ENCODE measurements around the gene FCMR.
"Not testable (repeated sequence)": the region's sequence is repeated elsewhere in the genome, so short reads cannot be mapped to it uniquely, and the experiment has no call there.

Gene FCMR

GRCh38 chr1:206940588-206940936 lies 18.8 kb upstream of the FCMR start:
- no peak for TF ChIP-seq ZNF274 (IDR thresholded peaks at IDR 0.05; ENCODE audit: low read depth, low read length)
- H3K4me3 ChIP-seq (ENCODE audit: low read length) = no peak overlapping the region

GRCh38 chr1:206939841-206940587 lies 18.3 kb upstream of the FCMR start:
- no peak for TF ChIP-seq ZNF274 (IDR thresholded peaks at IDR 0.05; ENCODE audit: low read depth, low read length)

GRCh38 chr1:206939131-206939530 lies 17.4 kb upstream of the FCMR start:
- no peak for TF ChIP-seq ZNF274 (IDR thresholded peaks at IDR 0.05; ENCODE audit: low read depth, low read length)
- no peak overlapping the region for H3K4me3 ChIP-seq (ENCODE audit: low read length)

More at GRCh38 chr1:206939841-206940587, 18.3 kb upstream of the FCMR start:
- no peak overlapping the region for H3K4me3 ChIP-seq (ENCODE audit: low read length)

GRCh38 chr1:206937425-206937824 lies 15.7 kb upstream of the FCMR start:
- TF ChIP-seq ZNF274 (IDR thresholded peaks at IDR 0.05; ENCODE audit: low read depth, low read length) = no peak
- no peak overlapping the region for H3K4me3 ChIP-seq (ENCODE audit: low read length)

- TF ChIP-seq ZNF274 (IDR thresholded peaks at IDR 0.05; ENCODE audit: low read depth, low read length) = no peak
- no peak overlapping the region for H3K4me3 ChIP-seq (ENCODE audit: low read length)
Measured at GRCh38 chr1:206935491-206936067, 13.8 kb upstream of the FCMR start.

- no peak overlapping the region for H3K4me3 ChIP-seq (ENCODE audit: low read length)
- TF ChIP-seq ZNF274 (IDR thresholded peaks at IDR 0.05; ENCODE audit: low read depth, low read length) = no peak
Measured at GRCh38 chr1:206933333-206933945, 11.7 kb upstream of the FCMR start.

- no peak for TF ChIP-seq ZNF274 (IDR thresholded peaks at IDR 0.05; ENCODE audit: low read depth, low read length)
- no peak overlapping the region for H3K4me3 ChIP-seq (ENCODE audit: low read length)
Measured at GRCh38 chr1:206932177-206932576, 10.4 kb upstream of the FCMR start.

- no peak overlapping the region for H3K4me3 ChIP-seq (ENCODE audit: low read length)
Measured at GRCh38 chr1:206931709-206932108, 10.0 kb upstream of the FCMR start.

GRCh38 chr1:206930210-206930798 lies 8.6 kb upstream of the FCMR start:
- peak overlapping the region; percentile 29; the same call in 1 of the 2 replicates for H3K4me3 ChIP-seq (ENCODE audit: low read length)
- TF ChIP-seq ZNF274 (IDR thresholded peaks at IDR 0.05; ENCODE audit: low read depth, low read length) = no peak

More at GRCh38 chr1:206931709-206932108, 10.0 kb upstream of the FCMR start:
- TF ChIP-seq ZNF274 (IDR thresholded peaks at IDR 0.05; ENCODE audit: low read depth, low read length) = no peak

GRCh38 chr1:206929524-206929923 lies 7.8 kb upstream of the FCMR start:
- H3K4me3 ChIP-seq (ENCODE audit: low read length) = peak overlapping the region; percentile 29; the same call in 1 of the 2 replicates
- TF ChIP-seq ZNF274 (IDR thresholded peaks at IDR 0.05; ENCODE audit: low read depth, low read length) = no peak

- TF ChIP-seq ZNF274 (IDR thresholded peaks at IDR 0.05; ENCODE audit: low read depth, low read length) = no peak
- no peak overlapping the region for H3K4me3 ChIP-seq (ENCODE audit: low read length)
Measured at GRCh38 chr1:206926286-206926685, 4.5 kb upstream of the FCMR start.

GRCh38 chr1:206925106-206925736 lies 3.5 kb upstream of the FCMR start:
- TF ChIP-seq ZNF274 (IDR thresholded peaks at IDR 0.05; ENCODE audit: low read depth, low read length) = no peak

GRCh38 chr1:206924592-206925105 lies 2.9 kb upstream of the FCMR start:
- no peak for TF ChIP-seq ZNF274 (IDR thresholded peaks at IDR 0.05; ENCODE audit: low read depth, low read length)
- H3K4me3 ChIP-seq (ENCODE audit: low read length) = no peak overlapping the region; the same call in 1 of the 2 replicates

More at GRCh38 chr1:206925106-206925736, 3.5 kb upstream of the FCMR start:
- H3K4me3 ChIP-seq (ENCODE audit: low read length) = no peak overlapping the region; the same call in 1 of the 2 replicates

- H3K4me3 ChIP-seq (ENCODE audit: low read length) = not testable (repeated sequence)
Measured at GRCh38 chr1:206923961-206924557, 2.3 kb upstream of the FCMR start.
